Right lobe of liver (tissue), 6 donors: ENCODE measurements around the gene DBX2. TPM values are rescaled to one million over a fixed set of nuclear protein-coding genes. Genes with fewer than 3 reads are reported as not detected.
"Not testable (repeated sequence)": the region's sequence is repeated elsewhere in the genome, so short reads cannot be mapped to it uniquely, and the experiment has no call there.

Experiments used
- ATAC-seq, 4 donors: fragments of 200-7000 bp; cut with Tn5 transposase; one replicate each; pipeline ENCODE4 v1.9.1; 2020; ENCODE audit warnings: mild to moderate bottlenecking in 4 of 4, moderate library complexity in 4 of 4
- DNase-seq, 3 donors: peaks; one replicate each; pipeline ENCODE4 v3.0.0-alpha.2; 2020
- H3K27ac ChIP-seq, 3 donors: fragments of 200-600 bp; one replicate each; pipeline ENCODE4 v1.8.0; 2022
- H3K27me3 ChIP-seq, 2 donors: fragments of 200-600 bp; one replicate each; pipeline ENCODE4 v1.8.0; 2022
- H3K36me3 ChIP-seq, 4 donors: fragments of 200-600 bp; sonication (generic) in 1 of 4; one replicate each; pipeline versions ENCODE4 v1.5.1 to v1.8.0; 2017 to 2022; ENCODE audit warnings: control low read depth in 1 of 4
- H3K4me1 ChIP-seq, 4 donors: fragments of 200-600 bp; sonication (generic) in 1 of 4; one replicate each; pipeline versions ENCODE4 v1.5.1 to v1.8.0; 2017 to 2022; ENCODE audit warnings: control low read depth in 1 of 4
- H3K4me3 ChIP-seq, 3 donors: fragments of 200-600 bp; one replicate each; pipeline ENCODE4 v1.8.0; 2022
- H3K9me3 ChIP-seq, 4 donors: fragments of 200-600 bp; sonication (generic) in 1 of 4; one replicate each; pipeline versions ENCODE4 v1.5.1 to v1.8.0; 2017 to 2022; ENCODE audit warnings: control low read depth in 1 of 4
- CTCF ChIP-seq, 4 donors: fragments of 200-600 bp in 3 of 4; fragments of 450-650 bp in 1 of 4; IDR thresholded peaks; one replicate each; pipeline versions ENCODE4 v1.5.1 to v1.8.0; 2016 to 2022; ENCODE audit warnings: antibody characterized with exemption in 4 of 4, mild to moderate bottlenecking in 2 of 4
- POLR2A ChIP-seq: fragments of 450-650 bp; IDR thresholded peaks from one replicate; pipeline ENCODE4 v1.6.1; 2017; ENCODE audit warnings: antibody characterized with exemption, mild to moderate bottlenecking
- WGBS: methylation state at CpG from one replicate; pipeline ENCODE4 v1.1.6; 2018; ENCODE audit warnings: low coverage, low lambda C conversion rate; ENCODE audit not compliant: insufficient coverage; ENCODE audit errors: missing lambda C conversion rate; 5-methylcytosine and 5-hydroxymethylcytosine counted together
- intact Hi-C, 2 donors: fragments of 100-400 bp; cut with DNase I; formaldehyde crosslinking; loops; one replicate each; pipeline versions ENCODE4 v1.11.2 to v1.14.1; 2022
- total RNA-seq, 6 experiments: library from RNA; depleted of rRNA in 2 of 6; stranded (reverse); fragments of >200 nt in 2 of 6; fragmentation: NEBNext Ultra II Directional in 3 of 6; extraction: Animal tissue kit (Norgen Biotek cat#: 25700) in 3 of 6; gene quantifications; one replicate each; pipeline versions ENCODE4 v1.1.0 to v1.2.4, GENCODE V29; 2016 to 2023
- donor health status: DM: no; HTN: yes; CAD: no.
- donor health status: DM: no; HTN: no; CAD: no.
- donor health status: DM: no; HTN: no; CAD: no.
- donor health status: DM: no; HTN: yes; CAD: no.
- donor health status: DM: no; HTN: yes; CAD: no.

Gene DBX2
- total RNA-seq, 6 experiments from 2014 or later, result not detected

GRCh38 chr12:45088608-45089007 is 37.7 kb upstream of the DBX2 start:
- DNase-seq (no peak), ATAC-seq (no peak)
- Histone ChIP-seq H3K4me1 (no peaks in the 10 kb centered on the region), H3K27me3 (no peaks in the 10 kb centered on the region), H3K9me3 (no peaks in the 10 kb centered on the region), H3K27ac (no peak overlapping the region), H3K36me3 (no peaks in the 10 kb centered on the region), H3K4me3 (no peak overlapping the region)
- TF ChIP-seq POLR2A (no peak), CTCF (IDR thresholded peaks at IDR 0.05) (no peak)
- 50% methylated on average over 1 of the region's 1 CpG for WGBS
- intact Hi-C loops, result no loop called here

- intact Hi-C loops, ATAC-seq, H3K4me3 ChIP-seq, H3K27me3 ChIP-seq, H3K36me3 ChIP-seq, H3K4me1 ChIP-seq, H3K27ac ChIP-seq, H3K9me3 ChIP-seq, DNase-seq: not testable (repeated sequence)
- 56% methylated on average over 1 of the region's 3 CpGs for WGBS
Measured at GRCh38 chr12:45084248-45084647, 33.3 kb upstream of the DBX2 start.

GRCh38 chr12:45077251-45077650 is 26.4 kb upstream of the DBX2 start:
- DNase-seq (no peak), ATAC-seq (no peak)
- TF ChIP-seq POLR2A, result no peak
- TF ChIP-seq CTCF (IDR thresholded peaks at IDR 0.05), result no peak
- Histone ChIP-seq H3K9me3 (no peaks in the 10 kb centered on the region), H3K36me3 (no peaks in the 10 kb centered on the region), H3K4me3 (no peak overlapping the region), H3K4me1 (no peaks in the 10 kb centered on the region), H3K27ac (no peak overlapping the region), H3K27me3 (no peaks in the 10 kb centered on the region)
- intact Hi-C loops, result no loop called here
- WGBS, result 54% methylated on average over 2 of the region's 2 CpGs

- H3K36me3 ChIP-seq, result no peaks in the 10 kb centered on the region
- no peaks in the 10 kb centered on the region for H3K27me3 ChIP-seq
- no peak overlapping the region for H3K4me3 ChIP-seq
- H3K9me3 ChIP-seq, result no peaks in the 10 kb centered on the region
- no peaks in the 10 kb centered on the region for H3K4me1 ChIP-seq
- WGBS, result 33% methylated on average over 3 of the region's 3 CpGs
- H3K27ac ChIP-seq, result no peak overlapping the region
- intact Hi-C loops, result no loop called here
- TF ChIP-seq CTCF (IDR thresholded peaks at IDR 0.05) (no peak), POLR2A (no peak)
- no peak for DNase-seq
- ATAC-seq, result no peak
Measured at GRCh38 chr12:45076417-45077026, 25.6 kb upstream of the DBX2 start.

GRCh38 chr12:45075587-45076282 is 24.8 kb upstream of the DBX2 start:
- Histone ChIP-seq H3K36me3 (no peaks in the 10 kb centered on the region), H3K9me3 (no peaks in the 10 kb centered on the region), H3K4me3 (no peak overlapping the region), H3K27ac (no peak overlapping the region), H3K4me1 (no peaks in the 10 kb centered on the region), H3K27me3 (no peaks in the 10 kb centered on the region)
- intact Hi-C loops, result no loop called here
- no peak for ATAC-seq
- DNase-seq, result no peak
- no peak for TF ChIP-seq POLR2A
- TF ChIP-seq CTCF (IDR thresholded peaks at IDR 0.05), result no peak
- WGBS, result 49% methylated on average over 6 of the region's 6 CpGs
